NCI-H187 (cell line): ENCODE results near the gene STAG2.
"Not testable (repeated sequence)": the region's sequence is repeated elsewhere in the genome, so short reads cannot be mapped to it uniquely, and the experiment has no call there.

ENCODE experiments used
- DNase-seq, 2 experiments: peaks; one replicate each; lab custom pipeline; 2025; lab: John Stamatoyannopoulos, UW

STAG2 gene

DNA sequence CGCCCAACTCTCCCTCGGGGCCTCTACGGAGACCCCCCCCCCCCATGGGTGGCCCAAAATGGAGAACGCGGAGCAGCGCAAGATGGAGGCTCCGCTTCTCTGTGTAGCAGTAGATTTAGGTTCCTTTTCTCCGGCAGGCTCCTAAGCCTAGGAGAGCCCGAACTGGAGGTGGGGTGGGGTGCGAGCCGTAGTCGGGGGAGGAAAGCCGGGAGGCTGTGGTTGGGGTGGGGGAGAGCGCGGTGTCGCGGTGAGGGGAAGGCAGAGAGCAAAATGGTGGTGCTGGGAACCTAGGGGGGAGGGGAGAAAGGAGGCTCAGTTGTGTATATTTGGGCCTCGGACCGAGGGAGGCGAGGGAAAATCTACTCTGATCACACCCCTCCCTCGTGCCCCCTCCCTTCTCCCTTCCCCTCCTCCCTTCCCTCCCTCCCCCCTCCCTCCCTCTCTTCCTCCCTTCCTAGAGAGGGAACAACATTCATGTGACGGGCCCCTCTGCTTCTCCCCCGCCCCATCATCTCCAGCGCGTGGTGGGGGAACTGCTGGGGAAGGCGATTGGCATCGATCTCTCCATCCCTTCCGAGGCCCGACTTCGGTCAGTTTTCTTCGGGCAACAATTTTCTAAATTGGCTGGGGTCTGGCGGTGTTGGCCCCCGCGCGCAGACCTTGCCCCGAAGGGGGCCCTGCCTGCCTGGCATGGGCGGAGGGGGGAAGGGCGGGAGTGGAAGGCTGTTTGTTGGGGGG lies at the start of gene STAG2:
Gene STAG2 (plus strand): TSS at position 439 of the 738 bp plus-strand sequence. CDS start 60,922 bp downstream, outside the sequence.
- peak; percentile 46 to 73 for DNase-seq

DNA sequence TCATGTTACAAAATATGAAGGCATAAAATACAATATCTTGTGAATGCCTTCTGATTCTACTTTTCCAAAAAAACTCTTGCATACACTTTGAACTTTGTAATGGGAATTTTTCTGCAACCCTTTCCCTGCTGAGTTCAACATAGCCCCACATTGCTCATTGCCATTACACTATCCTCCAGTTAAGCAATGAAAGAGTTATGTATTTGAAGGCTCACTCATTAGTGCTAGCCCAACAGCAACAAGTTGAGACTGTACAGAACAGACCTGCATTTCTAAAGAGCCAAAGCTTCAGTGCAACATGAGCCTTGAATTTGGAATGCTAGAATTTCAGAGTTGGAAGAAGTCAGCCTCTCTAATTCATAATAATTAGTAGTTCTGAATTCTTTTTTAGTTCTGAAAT lies 44.4 kb upstream of the STAG2 start:
- no peak for DNase-seq

DNA sequence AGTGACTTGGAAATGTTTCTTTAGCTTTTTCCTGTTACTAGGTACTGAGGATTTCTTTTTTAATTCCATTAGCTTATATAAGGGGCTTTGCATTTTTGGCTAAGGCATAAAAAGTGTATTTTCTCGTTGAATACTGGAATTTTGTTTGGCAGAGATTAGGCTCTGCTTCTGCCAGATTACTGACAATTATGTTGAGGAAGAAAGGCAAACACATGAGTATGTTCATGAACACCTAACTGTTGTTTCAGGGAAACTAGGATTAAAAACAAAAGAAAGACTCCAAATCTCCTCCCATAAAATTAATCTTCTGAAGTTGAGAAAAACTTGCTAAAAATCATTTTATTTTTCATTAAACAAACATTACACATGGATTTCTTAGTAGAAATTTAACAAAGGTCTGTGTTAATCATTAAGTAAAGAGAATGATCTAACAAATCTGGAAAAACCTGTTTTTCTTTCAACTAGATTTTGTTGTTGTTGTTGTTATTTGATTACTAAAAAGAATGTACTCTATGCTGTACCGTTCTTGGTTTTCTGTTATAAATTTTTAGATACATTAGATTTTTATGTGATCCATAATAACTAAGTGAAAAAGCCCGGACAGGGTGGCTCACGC lies 43.3 kb upstream of the STAG2 start:
- DNase-seq: no peak

DNA sequence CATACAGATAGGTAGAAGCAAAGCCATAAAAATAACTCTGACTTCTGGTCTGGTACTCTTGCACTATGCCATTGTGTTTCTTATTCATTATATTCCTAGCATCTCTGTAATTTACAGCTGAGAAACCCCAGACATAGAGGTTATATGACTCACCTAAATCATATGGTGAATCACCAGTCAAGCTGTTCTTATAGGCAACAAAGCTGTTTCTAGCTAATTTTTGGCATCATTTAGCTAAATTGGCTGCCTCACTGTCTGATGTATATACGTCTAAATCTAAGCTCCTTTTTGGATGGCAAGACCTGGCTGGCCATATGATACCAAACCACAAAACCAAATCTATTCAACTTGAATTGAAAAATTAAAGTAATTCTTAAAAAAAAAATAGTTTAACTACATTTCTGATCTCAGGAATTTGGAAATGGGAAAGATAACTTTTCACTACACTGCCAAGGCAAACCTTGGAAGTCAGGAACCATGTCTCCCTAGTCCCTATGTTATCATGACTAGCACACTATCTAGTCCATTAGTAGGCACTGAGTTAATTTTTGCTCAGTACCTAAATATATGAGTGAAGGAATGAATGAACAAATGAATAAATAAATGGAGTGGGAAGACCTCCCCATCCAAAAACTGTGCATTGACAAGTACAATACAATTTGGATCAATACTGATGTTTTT lies 41.3 kb upstream of the STAG2 start:
- no peak for DNase-seq

DNA sequence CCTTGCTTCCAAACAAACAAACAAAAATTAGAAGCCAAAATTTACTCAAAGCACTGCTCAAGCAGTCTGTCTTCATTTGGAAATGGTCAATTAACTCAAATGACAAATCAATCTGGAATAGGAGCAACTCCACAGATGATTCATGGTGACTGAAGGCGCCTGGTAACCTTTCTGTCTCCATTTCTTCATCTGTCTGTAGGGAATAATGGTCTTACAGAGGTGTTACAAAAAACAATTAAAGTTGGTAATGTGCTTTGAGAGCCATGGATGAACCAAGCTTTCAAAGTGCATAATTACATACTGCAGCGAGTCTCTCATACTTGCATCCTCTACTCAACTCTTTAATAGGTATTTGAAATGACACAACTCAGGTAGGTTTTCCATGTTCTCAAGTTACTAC lies 38.3 kb upstream of the STAG2 start:
- DNase-seq: no peak

DNA sequence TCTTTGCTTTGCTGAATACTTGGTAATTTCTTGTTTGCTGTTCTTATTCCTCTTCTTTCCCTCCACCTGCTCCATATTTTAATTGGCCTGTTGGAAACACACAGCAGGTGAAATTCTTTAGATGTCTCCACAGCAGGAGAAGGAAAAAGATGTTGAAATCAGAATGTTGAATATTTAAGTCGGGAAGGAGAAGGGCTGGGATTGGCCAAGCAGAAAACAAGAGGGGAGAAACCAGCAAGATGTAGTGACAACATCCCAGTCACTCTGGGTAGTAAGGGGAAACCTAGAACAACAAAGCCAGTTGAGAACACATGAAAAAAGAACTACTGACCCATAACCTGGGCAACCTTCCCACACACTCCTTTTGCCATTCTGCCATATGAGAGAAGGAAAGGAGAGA lies 37.3 kb upstream of the STAG2 start:
- no peak for DNase-seq

DNA sequence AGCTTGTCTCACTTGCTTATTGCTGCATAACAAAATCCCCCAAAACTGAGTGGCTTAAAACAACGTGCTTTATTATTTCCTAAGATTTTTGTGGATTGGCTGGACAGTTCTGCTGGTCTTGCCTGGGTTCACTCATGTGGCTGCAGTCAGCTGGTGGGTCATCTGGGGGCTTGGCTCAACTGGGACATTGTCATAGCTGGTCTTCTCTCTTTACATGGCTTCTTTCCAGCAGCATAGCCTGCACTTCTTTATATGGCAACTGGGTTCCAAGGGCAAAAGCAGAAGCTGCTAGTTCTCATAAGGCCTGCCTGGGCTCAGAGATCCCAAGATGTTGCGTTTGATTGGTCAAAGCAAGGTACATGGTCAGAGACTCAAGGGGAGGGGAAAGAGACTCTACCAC lies 33.7 kb upstream of the STAG2 start:
- no peak for DNase-seq

DNA sequence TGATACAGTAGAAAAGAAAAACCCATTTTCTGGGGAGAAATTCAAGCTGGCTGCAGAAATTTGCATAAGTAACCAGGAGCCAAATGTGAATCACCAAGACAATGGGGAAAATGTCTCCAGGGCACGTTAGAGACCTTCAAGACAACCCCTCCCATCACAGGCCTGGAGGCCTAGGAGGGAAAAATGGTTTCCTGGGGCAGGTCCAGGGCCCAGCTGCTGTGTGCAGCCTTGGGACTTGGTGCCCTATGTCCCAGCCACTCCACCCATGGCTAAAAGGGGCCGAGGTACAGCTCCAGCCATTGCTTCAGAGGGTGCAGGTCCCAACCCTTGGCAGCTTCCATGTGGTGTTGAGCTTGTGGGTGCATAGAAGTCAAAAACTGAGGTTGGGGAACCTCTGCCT lies 29.5 kb upstream of the STAG2 start:
- not testable (repeated sequence) for DNase-seq

DNA sequence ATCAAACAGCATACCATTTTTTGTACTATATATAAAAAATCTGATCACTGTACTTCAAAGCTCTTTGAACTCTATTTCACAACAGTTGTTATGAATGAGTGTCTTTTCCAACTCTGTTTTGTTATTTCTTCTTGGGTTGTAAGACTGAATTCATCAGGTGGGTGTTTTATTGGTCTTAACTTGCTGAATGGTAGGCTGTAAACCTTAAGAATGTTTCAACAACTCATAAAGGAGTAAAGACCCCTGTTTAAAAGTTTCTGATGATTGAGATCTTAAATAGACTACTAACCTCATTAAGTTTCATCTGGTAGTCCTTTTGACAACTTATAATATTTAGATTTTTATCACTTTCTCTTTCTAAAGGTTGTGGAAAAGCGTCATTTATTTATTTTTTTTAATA lies 18.4 kb upstream of the STAG2 start:
- DNase-seq: no peak

DNA sequence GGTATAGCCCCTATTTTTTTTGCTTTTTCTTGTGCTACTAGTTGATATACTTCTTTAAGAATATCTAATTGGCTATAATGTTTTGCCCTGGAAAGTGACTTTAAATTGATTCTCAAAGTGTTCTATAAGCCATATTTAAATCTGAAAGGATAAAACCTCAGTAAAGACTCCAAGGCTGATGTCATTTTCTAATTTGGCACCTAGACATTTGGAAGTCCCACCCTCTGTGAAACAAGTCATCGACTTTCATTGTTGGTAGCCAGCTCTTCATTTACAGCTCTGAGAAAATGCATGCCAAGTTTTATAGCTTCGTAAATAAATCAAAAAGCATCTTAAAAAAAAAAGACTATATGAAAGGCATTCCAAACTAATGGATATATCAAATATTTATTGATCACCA lies 18.0 kb upstream of the STAG2 start:
- no peak for DNase-seq

DNA sequence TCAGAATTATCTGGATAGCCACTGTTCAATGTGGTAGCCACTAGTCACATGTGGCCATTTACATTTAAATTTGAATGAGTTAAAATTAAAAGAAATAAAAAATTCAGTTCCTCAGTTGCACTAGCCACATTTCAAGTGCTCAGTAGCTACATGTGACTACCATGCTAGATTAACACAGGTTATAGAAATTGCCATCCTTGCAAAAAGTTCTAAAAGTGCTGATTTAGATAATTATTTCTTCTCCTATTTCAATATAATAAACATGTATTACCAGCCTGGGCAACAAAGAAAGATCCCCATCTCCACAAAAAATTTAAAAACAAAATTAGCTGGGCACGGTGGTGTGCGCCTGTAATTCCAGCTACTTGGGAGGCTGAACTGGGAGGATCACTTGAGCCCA lies 11.7 kb upstream of the STAG2 start:
- no peak for DNase-seq

DNA sequence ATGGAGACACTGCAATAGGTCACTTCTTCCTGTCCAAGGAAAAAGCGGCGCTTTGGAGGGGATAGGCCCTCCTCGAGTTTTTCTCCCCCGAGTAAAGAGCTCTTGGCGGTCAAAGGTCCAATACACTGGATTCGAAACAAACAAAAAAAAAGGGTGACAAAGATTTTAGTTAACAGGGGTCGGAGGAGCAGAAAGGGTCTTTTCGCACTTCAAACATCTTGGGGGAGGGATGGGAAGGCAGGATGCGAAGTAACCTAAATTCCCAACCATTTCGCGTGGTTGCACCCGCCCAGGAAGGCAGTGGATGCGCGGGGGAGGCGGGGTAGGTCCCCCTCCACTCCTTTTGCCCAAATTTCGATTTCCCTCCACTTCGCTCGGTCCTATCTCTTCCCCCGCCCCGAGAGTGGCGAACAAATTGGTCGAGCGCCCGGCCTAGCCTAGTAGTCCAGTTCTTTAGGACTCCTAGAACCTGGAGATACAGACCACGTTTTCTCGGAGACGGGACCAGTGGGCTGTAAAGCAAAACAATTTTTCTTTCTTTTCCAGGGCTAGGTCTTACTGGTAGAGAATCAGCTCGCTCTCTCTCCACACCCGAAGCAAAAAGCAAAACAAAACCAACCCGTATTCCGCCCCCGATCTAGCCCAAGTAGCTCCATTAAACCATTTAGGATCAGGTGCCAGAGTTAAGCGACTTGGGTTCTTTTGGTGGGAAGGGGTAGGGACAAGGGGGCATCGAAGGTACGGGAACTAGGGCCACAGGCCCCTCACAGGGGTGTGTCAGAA lies 2.0 kb upstream of the STAG2 start:
- peak in 1 of 2 experiments; percentile 26 for DNase-seq

DNA sequence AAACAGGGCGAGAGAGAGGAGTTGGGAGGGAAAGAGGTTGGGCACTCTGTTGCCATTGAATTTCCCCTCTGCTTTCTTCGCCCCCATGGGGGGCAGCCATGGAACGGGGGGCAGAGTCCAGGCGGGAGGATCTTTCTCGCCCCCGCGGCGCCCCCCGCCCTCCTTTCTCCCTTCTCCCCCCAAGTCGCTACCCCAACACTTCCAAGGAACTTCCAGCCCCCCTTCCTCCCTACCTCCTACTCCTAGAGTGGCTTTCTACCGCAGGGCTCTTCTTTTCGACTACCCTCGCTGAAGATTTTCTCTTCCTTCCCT lies 594 bp upstream of the STAG2 start:
- DNase-seq: no peak

DNA sequence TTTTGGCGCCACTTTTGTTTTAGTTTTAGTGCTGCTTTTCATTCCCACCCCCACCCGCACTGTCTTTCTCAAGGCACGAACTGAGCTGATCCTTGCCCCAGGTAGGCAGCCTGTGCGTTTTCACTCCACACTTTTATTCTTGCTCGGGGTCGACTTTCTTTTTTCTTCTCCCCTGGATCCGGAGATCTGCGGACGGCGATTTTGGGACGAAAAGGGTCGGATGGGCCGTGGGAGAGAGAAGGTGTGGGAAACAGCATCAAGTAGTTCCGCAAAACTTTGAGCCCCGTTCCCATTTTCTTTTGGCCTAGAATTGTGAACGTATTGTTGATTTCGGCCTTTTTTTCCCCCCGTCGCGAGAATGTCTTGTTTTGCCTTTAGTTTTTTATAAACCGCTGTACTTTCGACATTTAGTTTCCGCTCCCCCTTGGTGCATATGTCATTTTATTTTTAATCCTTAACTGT lies 531 bp downstream of the STAG2 start:
- no peak for DNase-seq

DNA sequence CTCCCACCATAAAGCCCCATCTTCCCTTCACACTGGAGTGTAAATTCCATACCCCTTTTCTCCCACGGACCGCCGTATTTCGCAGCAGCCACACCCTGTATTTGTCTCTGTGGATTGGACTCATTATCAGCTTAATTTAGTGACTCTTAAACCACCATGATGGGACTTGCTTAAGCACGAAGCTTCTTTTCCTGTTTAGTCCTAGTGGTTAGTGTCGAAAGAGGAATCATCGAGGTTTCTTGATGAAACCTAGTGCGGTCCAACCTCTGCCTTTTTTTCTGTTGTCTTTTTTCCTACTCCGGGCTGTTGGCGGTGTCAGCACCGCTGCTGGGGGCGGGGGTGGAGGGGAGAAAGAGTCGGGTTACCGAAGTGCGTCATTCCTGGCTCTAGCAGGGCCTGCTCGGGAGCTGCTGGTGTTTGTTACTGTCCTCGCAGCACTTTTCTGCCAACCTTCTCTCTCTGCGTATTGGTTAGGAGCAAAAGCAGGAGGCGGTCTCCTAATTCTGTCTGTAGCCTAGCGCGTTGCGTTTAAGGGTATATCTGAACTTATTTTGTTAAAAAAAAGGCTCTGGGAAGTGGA lies 1.4 kb downstream of the STAG2 start:
- peak; percentile 69 to 79 for DNase-seq

DNA sequence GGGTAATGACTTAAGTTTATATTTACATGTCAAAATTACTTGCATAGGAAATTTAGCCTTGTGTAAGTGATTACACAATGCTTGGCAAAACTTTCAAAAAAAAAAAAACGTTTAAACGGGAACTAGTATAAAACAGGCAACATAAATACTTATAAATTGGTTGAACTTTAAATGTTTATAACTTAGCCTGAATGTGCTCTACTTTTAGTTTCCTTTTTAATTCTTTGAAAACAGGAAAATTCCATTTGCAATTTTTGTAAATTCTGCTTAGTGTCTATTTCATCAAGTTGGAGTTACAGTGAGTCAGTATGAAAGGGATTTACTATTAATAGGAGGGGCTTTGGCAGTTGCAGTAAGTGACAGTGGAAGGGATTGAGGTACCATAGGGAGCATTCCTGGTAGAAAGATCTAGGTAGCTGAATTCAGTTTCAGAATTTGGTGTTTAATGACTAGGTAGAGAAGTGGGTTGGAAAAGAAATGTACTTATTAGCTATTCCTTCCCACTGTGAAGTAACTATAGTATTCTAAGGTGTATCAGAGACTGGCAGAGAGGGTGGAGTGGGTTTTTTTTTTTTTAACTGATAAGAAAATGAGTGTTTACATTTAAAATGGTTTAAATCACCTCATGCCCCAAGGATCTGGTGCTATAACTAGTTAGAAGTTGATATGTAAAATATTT lies 2.8 kb downstream of the STAG2 start:
- no peak for DNase-seq

DNA sequence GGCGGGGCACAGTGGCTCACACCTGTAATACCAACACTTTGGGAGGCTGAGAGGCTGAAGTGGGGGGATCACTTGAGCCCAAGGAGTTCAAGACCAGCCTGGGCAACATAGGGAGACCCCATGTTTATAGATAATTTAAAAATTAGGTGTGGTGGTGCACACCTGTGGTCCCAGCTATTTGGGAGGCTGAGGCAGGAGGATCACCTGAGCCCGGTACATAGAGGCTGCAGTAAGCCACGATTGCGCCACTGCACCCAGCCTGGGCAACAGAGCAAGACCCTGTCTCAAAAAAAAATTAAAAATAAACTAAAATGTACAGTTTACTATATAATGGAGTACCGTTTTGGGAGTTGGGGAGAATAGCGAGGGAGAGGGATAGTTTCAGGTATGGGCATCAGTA lies 4.2 kb downstream of the STAG2 start:
- no peak for DNase-seq

DNA sequence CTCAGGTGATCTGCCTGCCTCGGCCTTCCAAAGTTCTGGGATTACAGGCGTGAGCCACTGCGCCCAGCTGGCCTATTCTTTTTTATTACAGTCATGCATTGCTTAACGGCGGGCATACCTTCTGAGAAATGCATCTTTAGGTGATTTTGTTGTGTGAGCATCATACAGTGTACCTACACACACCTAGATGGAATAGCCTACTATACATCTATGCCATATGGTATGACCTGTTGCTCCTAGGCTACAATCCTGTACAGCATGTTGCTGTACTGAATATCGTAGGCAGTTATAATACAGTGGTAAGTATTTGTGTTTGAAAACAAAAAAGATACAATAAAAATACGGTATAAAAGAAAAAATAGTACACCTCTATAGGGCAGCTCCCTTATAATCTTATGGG lies 6.0 kb downstream of the STAG2 start:
- no peak for DNase-seq

DNA sequence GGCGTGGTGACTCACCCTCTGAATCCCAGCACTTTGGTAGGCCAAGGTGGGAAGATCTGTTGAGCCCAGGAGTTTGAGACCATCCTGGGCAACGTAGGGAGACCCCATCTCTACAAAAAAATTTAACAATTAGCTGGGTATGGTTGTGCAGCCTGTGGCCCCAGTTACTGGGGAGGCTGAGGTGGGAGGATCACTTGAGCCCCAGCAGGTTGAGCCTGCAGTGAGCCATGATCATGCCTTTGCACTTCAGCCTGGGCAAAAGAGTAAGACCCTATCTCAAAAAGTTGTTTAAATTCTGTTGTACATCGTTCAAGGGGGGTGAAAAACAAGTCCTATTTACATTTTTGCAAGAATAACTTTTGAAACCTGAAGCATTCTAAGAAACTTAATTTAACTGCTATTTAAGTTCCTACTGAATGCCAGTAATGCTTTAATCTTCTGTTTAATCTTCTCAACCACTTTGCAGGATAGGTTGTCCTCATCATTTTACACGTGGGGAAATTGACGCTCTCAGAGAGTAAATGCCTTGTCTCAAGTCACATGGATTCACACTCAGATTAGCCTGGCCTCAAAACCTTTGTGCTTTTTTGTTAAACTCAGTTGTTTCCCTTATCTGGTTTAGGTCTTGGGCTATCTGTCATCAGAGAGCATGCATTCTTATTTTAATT lies 7.0 kb downstream of the STAG2 start:
- no peak for DNase-seq

DNA sequence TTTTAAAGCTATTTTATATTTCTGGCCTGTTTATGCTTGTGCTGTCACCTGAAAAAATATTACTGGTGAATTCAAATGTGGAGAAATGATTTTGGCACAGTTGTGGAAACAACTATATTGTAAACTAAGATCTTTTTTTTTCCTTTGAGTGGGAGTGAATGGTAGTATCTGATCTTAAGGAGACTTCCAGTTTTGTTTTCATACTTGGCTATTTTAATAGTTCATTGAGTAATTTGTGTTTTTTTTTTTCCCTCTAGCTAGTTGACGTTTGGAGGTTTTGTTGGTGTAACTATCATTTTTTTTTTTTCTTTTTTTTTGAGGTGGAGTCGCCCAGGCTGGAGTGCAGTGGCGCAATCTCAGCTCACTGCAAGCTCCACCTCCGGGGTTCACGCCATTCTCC lies 10.5 kb downstream of the STAG2 start:
- no peak for DNase-seq

DNA sequence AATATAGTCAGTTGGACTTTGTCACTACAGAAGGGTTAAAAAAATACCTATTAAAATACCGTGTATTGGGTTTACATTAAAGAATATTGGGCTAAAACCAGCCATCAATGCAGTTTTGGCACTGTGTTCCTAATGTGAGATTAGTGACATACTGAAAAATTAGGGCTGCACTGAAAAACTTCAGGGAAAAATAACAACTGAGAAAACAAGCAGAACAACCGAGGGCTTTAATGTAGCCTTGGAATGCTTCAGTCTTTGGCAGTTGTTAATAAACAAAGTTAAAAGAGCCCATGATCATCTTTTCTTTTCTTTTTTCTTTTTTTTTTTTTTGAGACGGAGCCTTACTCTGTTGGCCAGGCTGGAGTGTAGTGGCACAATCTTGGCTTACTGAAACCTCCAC lies 12.4 kb downstream of the STAG2 start:
- DNase-seq: no peak
